ENCODE measurements around the gene TEP1. TPM values are rescaled to one million over a fixed set of nuclear protein-coding genes. Genes with fewer than 3 reads are reported as not detected.

Gene TEP1
- total and polyA plus RNA-seq, 2 of the 13 experiments (the other 11 are each of a cell fraction or from before 2014, with no cell fraction given), result 11.0 to 12.8 TPM

DNA sequence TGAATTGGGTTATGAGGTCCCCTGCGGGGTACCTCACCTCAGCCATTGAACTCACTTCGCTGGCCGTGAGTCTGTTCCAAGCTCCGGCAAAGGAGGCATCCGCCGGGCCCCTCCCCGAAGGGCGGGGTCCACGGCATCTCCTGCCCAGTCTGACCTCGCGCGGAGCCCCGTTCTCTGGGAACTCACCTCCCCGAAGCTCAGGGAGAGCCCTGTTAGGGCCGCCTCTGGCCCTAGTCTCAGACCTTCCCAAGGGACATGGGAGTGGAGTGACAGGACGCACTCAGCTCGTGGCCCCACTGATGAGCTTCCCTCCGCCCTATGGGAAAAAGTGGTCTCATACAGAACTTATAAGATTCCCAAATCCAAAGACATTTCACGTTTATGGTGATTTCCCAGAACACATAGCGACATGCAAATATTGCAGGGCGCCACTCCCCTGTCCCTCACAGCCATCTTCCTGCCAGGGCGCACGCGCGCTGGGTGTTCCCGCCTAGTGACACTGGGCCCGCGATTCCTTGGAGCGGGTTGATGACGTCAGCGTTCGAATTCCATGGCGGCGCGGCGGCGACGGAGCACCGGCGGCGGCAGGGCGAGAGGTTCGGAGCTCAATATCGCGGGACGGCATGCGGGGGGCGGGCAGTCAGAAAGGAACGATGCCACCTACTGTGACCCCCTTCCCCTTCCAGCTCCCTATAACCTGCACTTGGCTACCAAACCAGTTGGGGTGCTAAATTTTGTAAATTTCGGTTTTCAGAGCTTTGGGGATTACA is 70.0 kb downstream of the TEP1 start, which contains the start of gene PARP2 (continued):
- TF ChIP-seq MAFK (conservative IDR thresholded peaks at IDR 0.05 in 1 of 2, IDR thresholded peaks at IDR 0.05 in 1 of 2; ENCODE audit: low read length in 2 of 2) (peak; percentile 60 to 64), EZH2 (conservative IDR thresholded peaks at IDR 0.05; ENCODE audit: low read depth, low read length) (no peak), TAF15 (IDR thresholded peaks at IDR 0.05; ENCODE audit: low read depth, low read length, poor library complexity, severe bottlenecking) (no peak), MEF2D (CRISPR knock-in tag; IDR thresholded peaks at IDR 0.05) (peak; percentile 91), ZNF180 (CRISPR knock-in tag; IDR thresholded peaks at IDR 0.05; ENCODE audit: borderline replicate concordance, low read depth) (no peak), PITX1 (CRISPR knock-in tag; IDR thresholded peaks at IDR 0.05) (no peak; the same call in 1 of the 2 replicates), THYN1 (CRISPR knock-in tag; IDR thresholded peaks at IDR 0.05; ENCODE audit: borderline replicate concordance, low read depth) (peak; percentile 70; the same call in 1 of the 2 replicates), STAG1 (CRISPR knock-in tag; IDR thresholded peaks at IDR 0.05) (no peak; the same call in 1 of the 2 replicates), NR2F1 (CRISPR knock-in tag; IDR thresholded peaks at IDR 0.05) (peak; percentile 28 to 34; a peak in 1 of 4 replicates)
- TF ChIP-seq, protein P1, sequence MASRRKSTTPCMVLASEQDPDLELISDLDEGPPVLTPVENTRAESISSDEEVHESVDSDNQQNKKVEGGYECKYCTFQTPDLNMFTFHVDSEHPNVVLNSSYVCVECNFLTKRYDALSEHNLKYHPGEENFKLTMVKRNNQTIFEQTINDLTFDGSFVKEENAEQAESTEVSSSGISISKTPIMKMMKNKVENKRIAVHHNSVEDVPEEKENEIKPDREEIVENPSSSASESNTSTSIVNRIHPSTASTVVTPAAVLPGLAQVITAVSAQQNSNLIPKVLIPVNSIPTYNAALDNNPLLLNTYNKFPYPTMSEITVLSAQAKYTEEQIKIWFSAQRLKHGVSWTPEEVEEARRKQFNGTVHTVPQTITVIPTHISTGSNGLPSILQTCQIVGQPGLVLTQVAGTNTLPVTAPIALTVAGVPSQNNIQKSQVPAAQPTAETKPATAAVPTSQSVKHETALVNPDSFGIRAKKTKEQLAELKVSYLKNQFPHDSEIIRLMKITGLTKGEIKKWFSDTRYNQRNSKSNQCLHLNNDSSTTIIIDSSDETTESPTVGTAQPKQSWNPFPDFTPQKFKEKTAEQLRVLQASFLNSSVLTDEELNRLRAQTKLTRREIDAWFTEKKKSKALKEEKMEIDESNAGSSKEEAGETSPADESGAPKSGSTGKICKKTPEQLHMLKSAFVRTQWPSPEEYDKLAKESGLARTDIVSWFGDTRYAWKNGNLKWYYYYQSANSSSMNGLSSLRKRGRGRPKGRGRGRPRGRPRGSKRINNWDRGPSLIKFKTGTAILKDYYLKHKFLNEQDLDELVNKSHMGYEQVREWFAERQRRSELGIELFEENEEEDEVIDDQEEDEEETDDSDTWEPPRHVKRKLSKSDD (CRISPR knock-in tag; IDR thresholded peaks at IDR 0.05; ENCODE audit: low read depth), result peak; percentile 98
- TF ChIP-seq, protein P2, sequence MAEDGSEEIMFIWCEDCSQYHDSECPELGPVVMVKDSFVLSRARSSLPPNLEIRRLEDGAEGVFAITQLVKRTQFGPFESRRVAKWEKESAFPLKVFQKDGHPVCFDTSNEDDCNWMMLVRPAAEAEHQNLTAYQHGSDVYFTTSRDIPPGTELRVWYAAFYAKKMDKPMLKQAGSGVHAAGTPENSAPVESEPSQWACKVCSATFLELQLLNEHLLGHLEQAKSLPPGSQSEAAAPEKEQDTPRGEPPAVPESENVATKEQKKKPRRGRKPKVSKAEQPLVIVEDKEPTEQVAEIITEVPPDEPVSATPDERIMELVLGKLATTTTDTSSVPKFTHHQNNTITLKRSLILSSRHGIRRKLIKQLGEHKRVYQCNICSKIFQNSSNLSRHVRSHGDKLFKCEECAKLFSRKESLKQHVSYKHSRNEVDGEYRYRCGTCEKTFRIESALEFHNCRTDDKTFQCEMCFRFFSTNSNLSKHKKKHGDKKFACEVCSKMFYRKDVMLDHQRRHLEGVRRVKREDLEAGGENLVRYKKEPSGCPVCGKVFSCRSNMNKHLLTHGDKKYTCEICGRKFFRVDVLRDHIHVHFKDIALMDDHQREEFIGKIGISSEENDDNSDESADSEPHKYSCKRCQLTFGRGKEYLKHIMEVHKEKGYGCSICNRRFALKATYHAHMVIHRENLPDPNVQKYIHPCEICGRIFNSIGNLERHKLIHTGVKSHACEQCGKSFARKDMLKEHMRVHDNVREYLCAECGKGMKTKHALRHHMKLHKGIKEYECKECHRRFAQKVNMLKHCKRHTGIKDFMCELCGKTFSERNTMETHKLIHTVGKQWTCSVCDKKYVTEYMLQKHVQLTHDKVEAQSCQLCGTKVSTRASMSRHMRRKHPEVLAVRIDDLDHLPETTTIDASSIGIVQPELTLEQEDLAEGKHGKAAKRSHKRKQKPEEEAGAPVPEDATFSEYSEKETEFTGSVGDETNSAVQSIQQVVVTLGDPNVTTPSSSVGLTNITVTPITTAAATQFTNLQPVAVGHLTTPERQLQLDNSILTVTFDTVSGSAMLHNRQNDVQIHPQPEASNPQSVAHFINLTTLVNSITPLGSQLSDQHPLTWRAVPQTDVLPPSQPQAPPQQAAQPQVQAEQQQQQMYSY (CRISPR knock-in tag; IDR thresholded peaks at IDR 0.05), result peak; percentile 72
- TF ChIP-seq, protein P3, sequence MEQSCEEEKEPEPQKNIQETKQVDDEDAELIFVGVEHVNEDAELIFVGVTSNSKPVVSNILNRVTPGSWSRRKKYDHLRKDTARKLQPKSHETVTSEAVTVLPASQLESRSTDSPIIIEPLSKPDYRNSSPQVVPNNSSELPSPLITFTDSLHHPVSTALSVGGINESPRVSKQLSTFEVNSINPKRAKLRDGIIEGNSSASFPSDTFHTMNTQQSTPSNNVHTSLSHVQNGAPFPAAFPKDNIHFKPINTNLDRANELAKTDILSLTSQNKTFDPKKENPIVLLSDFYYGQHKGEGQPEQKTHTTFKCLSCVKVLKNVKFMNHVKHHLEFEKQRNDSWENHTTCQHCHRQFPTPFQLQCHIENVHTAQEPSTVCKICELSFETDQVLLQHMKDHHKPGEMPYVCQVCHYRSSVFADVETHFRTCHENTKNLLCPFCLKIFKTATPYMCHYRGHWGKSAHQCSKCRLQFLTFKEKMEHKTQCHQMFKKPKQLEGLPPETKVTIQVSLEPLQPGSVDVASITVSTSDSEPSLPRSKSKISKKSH (CRISPR knock-in tag; IDR thresholded peaks at IDR 0.05; ENCODE audit: borderline replicate concordance), result peak; percentile 19; the same call in 1 of the 2 replicates
